Measurements from ENCODE around the gene GABPB1.

- no peak for TF ChIP-seq CTCF (IDR thresholded peaks at IDR 0.05; ENCODE audit: low read length)
- no peak for TF ChIP-seq EZH2 (IDR thresholded peaks at IDR 0.05; ENCODE audit: borderline replicate concordance, low read length)
Observed at GRCh38 chr15:50261981-50262380, 93.0 kb downstream of the GABPB1 start.
